K562 (cell line): ENCODE results near the gene RNASE8. TPM values are rescaled to one million over a fixed set of nuclear protein-coding genes. Genes with fewer than 3 reads are reported as not detected.

Experiments used
- CBX2 ChIP-seq: fragments of 200-600 bp; sonication (generic); IDR thresholded peaks from one replicate; pipeline ENCODE4 v1.6.1; 2012; ENCODE audit warnings: mild to moderate bottlenecking, low read length, inconsistent platforms; ENCODE audit not compliant: insufficient read depth, poor library complexity, severe bottlenecking
- CTBP1 ChIP-seq: fragments of 450-650 bp; IDR thresholded peaks from 2 replicates; pipeline ENCODE4 v1.6.1; 2016; ENCODE audit warnings: borderline replicate concordance
- NR2C2 ChIP-seq, 2 experiments: fragments of 200-800 bp in 1 of 2; sonication (Bioruptor generic) in 1 of 2; sonication (generic) in 1 of 2; formaldehyde crosslinking in 1 of 2; IDR thresholded peaks; 2 replicates each; pipeline versions ENCODE4 v1.6.1 to v1.8.0; 2016 to 2022; ENCODE audit warnings: mild to moderate bottlenecking in 1 of 2, missing compliant biosample characterization in 1 of 2, missing genetic modification characterization in 1 of 2, missing genetic modification reagents in 1 of 2
- POLR2G ChIP-seq: fragments of 200-400 bp; formaldehyde crosslinking; IDR thresholded peaks from 2 replicates; pipeline ENCODE4 v1.6.1; 2017; ENCODE audit warnings: low read depth, mild to moderate bottlenecking, antibody characterized with exemption, low read length, moderate library complexity
- PTRF ChIP-seq: fragments of 450-650 bp; IDR thresholded peaks from 2 replicates; pipeline ENCODE4 v1.6.1; 2016; ENCODE audit warnings: mild to moderate bottlenecking, missing genetic modification characterization, missing compliant biosample characterization
- SRSF3 ChIP-seq: fragments of 200-400 bp; formaldehyde crosslinking; IDR thresholded peaks from 2 replicates; pipeline ENCODE4 v1.6.1; 2016; ENCODE audit warnings: mild to moderate bottlenecking, low read length, moderate library complexity; ENCODE audit not compliant: insufficient read depth
- ZBTB17 ChIP-seq: fragments of 450-650 bp; formaldehyde crosslinking; IDR thresholded peaks from 2 replicates; pipeline ENCODE4 v1.4.0; 2020; ENCODE audit warnings: mild to moderate bottlenecking
- ZC3H11A ChIP-seq: IDR thresholded peaks from 2 replicates; pipeline ENCODE4 v1.6.1; 2012; ENCODE audit warnings: low read depth, low read length, improper control_type of control experiment
- ZKSCAN8 ChIP-seq: fragments of 200-800 bp; sonication (Bioruptor generic); IDR thresholded peaks from 2 replicates; pipeline ENCODE4 v1.6.1; 2016; ENCODE audit warnings: missing genetic modification characterization, missing compliant biosample characterization
- ZNF134 ChIP-seq: fragments of 250-450 bp; sonication (Bioruptor Pico); conservative IDR thresholded peaks from 2 replicates; pipeline ENCODE4 v1.4.0; 2020
- ZNF232 ChIP-seq: sonication (generic); formaldehyde crosslinking; IDR thresholded peaks from 2 replicates; pipeline ENCODE4 v1.8.0; 2022; ENCODE audit warnings: mild to moderate bottlenecking, missing genetic modification reagents
- ZZZ3 ChIP-seq: fragments of 450-650 bp; IDR thresholded peaks from 2 replicates; pipeline ENCODE4 v1.6.1; 2016; ENCODE audit warnings: antibody characterized with exemption, mild to moderate bottlenecking, moderate library complexity
- polyA plus RNA-seq, 8 experiments: library from polyadenylated mRNA; depleted of rRNA in 4 of 8; stranded (reverse) in 5 of 8; unstranded in 3 of 8; fragments of >200 nt; fragmentation: Nextera tagmentation in 2 of 8; fragmentation: Illumina TruSeq in 1 of 8; extraction: Ambion mirVana in 2 of 8; extraction: Trizol in 1 of 8; gene quantifications; 2 replicates each; pipeline versions ENCODE4 v1.2.1 to v1.2.3, GENCODE V29; 2011 to 2014; ENCODE audit warnings: inconsistent platforms in 1 of 8, missing spikeins in 1 of 8
- total RNA-seq, 7 experiments: library from RNA; depleted of rRNA in 6 of 7; stranded (reverse); fragments of >200 nt in 6 of 7; fragmentation: Illumina TruSeq in 2 of 7; extraction: Trizol in 2 of 7; gene quantifications; 2 replicates each; pipeline versions ENCODE4 v1.2.1 to v1.2.3, GENCODE V29; 2011 to 2021; ENCODE audit warnings: low replicate concordance in 1 of 7
- TF ChIP-seq, protein P1 (sequence below): fragments of 250-450 bp; sonication (Bioruptor Pico); IDR thresholded peaks from 2 replicates; pipeline ENCODE4 v1.8.0; 2022; ENCODE audit warnings: moderate library complexity, mild to moderate bottlenecking, inconsistent platforms
- TF ChIP-seq, protein P2 (sequence below): sonication (generic); formaldehyde crosslinking; IDR thresholded peaks from 2 replicates; pipeline ENCODE4 v1.9.0; 2022; ENCODE audit warnings: mild to moderate bottlenecking, missing genetic modification reagents
- TF ChIP-seq, protein P3 (sequence below), 3 experiments: IDR thresholded peaks in 2 of 3; conservative IDR thresholded peaks in 1 of 3; 2 replicates each; pipeline ENCODE4 v1.5.1; 2011 to 2012; ENCODE audit warnings: low read length in 3 of 3, mild to moderate bottlenecking in 3 of 3, control low read depth in 2 of 3, improper control_type of control experiment in 1 of 3, inconsistent platforms in 1 of 3, low read depth in 1 of 3, mixed read lengths in 1 of 3, moderate library complexity in 1 of 3; ENCODE audit not compliant: insufficient read depth in 2 of 3
- TF ChIP-seq, protein P4 (sequence below): fragments of 450-650 bp; formaldehyde crosslinking; IDR thresholded peaks from 2 replicates; pipeline ENCODE4 v1.4.0; 2022; ENCODE audit warnings: mild to moderate bottlenecking, moderate library complexity
- TF ChIP-seq, protein P5 (sequence below), 3 experiments: fragments of 200-800 bp in 1 of 3; sonication (Bioruptor generic) in 1 of 3; sonication (generic) in 1 of 3; formaldehyde crosslinking in 1 of 3; IDR thresholded peaks; 2 replicates each; pipeline versions ENCODE4 v1.6.1 to v1.8.0; 2016 to 2022; ENCODE audit warnings: mild to moderate bottlenecking in 2 of 3, missing compliant biosample characterization in 2 of 3, missing genetic modification characterization in 2 of 3, missing genetic modification reagents in 1 of 3
- TF ChIP-seq, protein P6 (sequence below): fragments of 250-450 bp; sonication (Bioruptor Pico); IDR thresholded peaks from 2 replicates; pipeline ENCODE4 v1.5.0; 2022; ENCODE audit warnings: mild to moderate bottlenecking

RNASE8 gene
- total and polyA plus RNA-seq, 9 of the 15 experiments (the other 6 are each of a cell fraction or from before 2014, with no cell fraction given), result not detected

DNA sequence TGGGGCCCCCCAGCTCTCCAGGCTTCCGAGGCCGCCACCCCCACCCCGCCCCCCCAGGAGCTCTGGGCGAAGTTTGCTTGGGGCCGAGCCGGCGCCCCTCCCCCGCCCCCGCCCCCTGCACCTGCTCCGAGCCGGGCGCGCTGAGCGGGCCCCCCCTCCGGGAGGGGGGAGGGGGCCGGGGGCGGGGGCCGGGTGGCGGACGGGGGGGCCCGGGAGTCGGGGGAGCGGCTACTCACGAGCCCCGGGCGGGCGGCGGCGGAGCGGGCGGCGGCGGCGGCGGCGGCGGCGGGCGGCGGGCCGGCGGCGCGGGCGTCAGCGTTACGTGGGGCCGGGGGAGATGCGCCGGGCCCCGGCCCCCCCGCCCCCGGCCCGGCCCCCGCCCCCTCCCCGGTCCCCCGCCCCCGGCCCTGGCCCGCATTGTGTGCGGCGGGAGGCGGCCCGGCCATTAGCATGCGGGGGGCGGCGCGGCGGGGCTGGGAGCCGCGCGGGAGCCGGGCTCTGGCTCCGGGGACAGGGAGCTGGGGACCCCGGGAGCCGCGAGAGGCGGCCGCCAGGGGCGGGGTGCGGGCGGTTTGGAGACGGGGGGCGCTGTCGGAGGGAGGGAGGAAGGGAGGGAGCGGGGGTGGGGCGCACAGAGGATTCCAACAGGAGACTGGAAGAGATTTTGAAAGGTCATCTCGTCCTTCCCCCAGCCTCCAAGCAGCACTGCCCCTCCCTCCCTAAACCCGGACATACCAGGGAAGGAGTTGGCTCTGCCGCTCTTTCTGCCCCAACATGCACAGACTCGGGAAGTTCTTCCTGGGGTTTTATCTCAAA, 40.7 kb downstream of the RNASE8 start, which contains the start of gene ZNF219 (continued):
- TF ChIP-seq, protein P1, sequence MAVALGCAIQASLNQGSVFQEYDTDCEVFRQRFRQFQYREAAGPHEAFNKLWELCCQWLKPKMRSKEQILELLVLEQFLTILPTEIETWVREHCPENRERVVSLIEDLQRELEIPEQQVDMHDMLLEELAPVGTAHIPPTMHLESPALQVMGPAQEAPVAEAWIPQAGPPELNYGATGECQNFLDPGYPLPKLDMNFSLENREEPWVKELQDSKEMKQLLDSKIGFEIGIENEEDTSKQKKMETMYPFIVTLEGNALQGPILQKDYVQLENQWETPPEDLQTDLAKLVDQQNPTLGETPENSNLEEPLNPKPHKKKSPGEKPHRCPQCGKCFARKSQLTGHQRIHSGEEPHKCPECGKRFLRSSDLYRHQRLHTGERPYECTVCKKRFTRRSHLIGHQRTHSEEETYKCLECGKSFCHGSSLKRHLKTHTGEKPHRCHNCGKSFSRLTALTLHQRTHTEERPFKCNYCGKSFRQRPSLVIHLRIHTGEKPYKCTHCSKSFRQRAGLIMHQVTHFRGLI (CRISPR knock-in tag), result no peak
- TF ChIP-seq, protein P2, sequence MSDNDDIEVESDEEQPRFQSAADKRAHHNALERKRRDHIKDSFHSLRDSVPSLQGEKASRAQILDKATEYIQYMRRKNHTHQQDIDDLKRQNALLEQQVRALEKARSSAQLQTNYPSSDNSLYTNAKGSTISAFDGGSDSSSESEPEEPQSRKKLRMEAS (CRISPR knock-in tag), result no peak
- TF ChIP-seq ZC3H11A, result no peak
- TF ChIP-seq, protein P3, sequence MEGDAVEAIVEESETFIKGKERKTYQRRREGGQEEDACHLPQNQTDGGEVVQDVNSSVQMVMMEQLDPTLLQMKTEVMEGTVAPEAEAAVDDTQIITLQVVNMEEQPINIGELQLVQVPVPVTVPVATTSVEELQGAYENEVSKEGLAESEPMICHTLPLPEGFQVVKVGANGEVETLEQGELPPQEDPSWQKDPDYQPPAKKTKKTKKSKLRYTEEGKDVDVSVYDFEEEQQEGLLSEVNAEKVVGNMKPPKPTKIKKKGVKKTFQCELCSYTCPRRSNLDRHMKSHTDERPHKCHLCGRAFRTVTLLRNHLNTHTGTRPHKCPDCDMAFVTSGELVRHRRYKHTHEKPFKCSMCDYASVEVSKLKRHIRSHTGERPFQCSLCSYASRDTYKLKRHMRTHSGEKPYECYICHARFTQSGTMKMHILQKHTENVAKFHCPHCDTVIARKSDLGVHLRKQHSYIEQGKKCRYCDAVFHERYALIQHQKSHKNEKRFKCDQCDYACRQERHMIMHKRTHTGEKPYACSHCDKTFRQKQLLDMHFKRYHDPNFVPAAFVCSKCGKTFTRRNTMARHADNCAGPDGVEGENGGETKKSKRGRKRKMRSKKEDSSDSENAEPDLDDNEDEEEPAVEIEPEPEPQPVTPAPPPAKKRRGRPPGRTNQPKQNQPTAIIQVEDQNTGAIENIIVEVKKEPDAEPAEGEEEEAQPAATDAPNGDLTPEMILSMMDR (IDR thresholded peaks at IDR 0.05 in 2 of 3, conservative IDR thresholded peaks at IDR 0.05 in 1 of 3; ENCODE audit: insufficient read depth in 2 of 3, low read depth in 1 of 3, low read length in 3 of 3), result peak in 1 of 3 experiments; percentile 13; a peak in 1 of 6 replicates
- TF ChIP-seq, protein P4, sequence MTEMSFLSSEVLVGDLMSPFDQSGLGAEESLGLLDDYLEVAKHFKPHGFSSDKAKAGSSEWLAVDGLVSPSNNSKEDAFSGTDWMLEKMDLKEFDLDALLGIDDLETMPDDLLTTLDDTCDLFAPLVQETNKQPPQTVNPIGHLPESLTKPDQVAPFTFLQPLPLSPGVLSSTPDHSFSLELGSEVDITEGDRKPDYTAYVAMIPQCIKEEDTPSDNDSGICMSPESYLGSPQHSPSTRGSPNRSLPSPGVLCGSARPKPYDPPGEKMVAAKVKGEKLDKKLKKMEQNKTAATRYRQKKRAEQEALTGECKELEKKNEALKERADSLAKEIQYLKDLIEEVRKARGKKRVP (CRISPR knock-in tag), result no peak
- TF ChIP-seq ZNF134 (CRISPR knock-in tag), result no peak
- TF ChIP-seq, protein P5, sequence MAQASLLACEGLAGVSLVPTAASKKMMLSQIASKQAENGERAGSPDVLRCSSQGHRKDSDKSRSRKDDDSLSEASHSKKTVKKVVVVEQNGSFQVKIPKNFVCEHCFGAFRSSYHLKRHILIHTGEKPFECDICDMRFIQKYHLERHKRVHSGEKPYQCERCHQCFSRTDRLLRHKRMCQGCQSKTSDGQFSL (CRISPR knock-in tag; IDR thresholded peaks at IDR 0.05), result no peak
- TF ChIP-seq, protein P5 (tag; IDR thresholded peaks at IDR 0.05), result peak in 1 of 2 experiments; percentile 59; a peak in 2 of 4 replicates
- no peak for TF ChIP-seq PTRF (tag)
- peak; percentile 65 for TF ChIP-seq POLR2G
- TF ChIP-seq ZBTB17 (CRISPR knock-in tag), result no peak
- TF ChIP-seq CBX2, result no peak
- TF ChIP-seq SRSF3, result no peak
- no peak for TF ChIP-seq CTBP1
- TF ChIP-seq ZKSCAN8, result no peak
- TF ChIP-seq NR2C2 (CRISPR knock-in tag; IDR thresholded peaks at IDR 0.05), result no peak
- TF ChIP-seq NR2C2 (tag; IDR thresholded peaks at IDR 0.05), result peak; percentile 81
- TF ChIP-seq ZNF232 (CRISPR knock-in tag), result no peak
- TF ChIP-seq, protein P6, sequence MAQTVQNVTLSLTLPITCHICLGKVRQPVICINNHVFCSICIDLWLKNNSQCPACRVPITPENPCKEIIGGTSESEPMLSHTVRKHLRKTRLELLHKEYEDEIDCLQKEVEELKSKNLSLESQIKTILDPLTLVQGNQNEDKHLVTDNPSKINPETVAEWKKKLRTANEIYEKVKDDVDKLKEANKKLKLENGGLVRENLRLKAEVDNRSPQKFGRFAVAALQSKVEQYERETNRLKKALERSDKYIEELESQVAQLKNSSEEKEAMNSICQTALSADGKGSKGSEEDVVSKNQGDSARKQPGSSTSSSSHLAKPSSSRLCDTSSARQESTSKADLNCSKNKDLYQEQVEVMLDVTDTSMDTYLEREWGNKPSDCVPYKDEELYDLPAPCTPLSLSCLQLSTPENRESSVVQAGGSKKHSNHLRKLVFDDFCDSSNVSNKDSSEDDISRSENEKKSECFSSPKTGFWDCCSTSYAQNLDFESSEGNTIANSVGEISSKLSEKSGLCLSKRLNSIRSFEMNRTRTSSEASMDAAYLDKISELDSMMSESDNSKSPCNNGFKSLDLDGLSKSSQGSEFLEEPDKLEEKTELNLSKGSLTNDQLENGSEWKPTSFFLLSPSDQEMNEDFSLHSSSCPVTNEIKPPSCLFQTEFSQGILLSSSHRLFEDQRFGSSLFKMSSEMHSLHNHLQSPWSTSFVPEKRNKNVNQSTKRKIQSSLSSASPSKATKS, result no peak
- no peak for TF ChIP-seq ZZZ3
